NCI-H524 treated with DMSO at 0.1 percent for 48 hours (cell line): ENCODE data around the gene PEX5.

Experiments used
- DNase-seq: peaks from one replicate; lab custom pipeline; 2025; lab: John Stamatoyannopoulos, UW

The PEX5 gene

GRCh38 chr12:7189398-7190267 is at the start of gene PEX5:
PEX5 (plus strand) TSS chr12:7189686; CDS start chr12:7190378, 692 bp downstream.
- DNase-seq, result peak; percentile 49

GRCh38 chr12:7141351-7142005 is 48.0 kb upstream of the PEX5 start:
- no peak for DNase-seq

- no peak for DNase-seq
Measured at GRCh38 chr12:7142056-7142644, 47.3 kb upstream of the PEX5 start.

- no peak for DNase-seq
Measured at GRCh38 chr12:7142809-7143465, 46.5 kb upstream of the PEX5 start.

- DNase-seq, result no peak
Measured at GRCh38 chr12:7143564-7143963, 45.9 kb upstream of the PEX5 start.

GRCh38 chr12:7144414-7145120 is 44.9 kb upstream of the PEX5 start:
- no peak for DNase-seq

- no peak for DNase-seq
Measured at GRCh38 chr12:7145671-7146070, 43.8 kb upstream of the PEX5 start.

GRCh38 chr12:7146228-7146627 is 43.3 kb upstream of the PEX5 start:
- no peak for DNase-seq

GRCh38 chr12:7146906-7147305 is 42.6 kb upstream of the PEX5 start:
- no peak for DNase-seq

- DNase-seq, result no peak
Measured at GRCh38 chr12:7150356-7150755, 39.1 kb upstream of the PEX5 start.

- no peak for DNase-seq
Measured at GRCh38 chr12:7150841-7151240, 38.6 kb upstream of the PEX5 start.

GRCh38 chr12:7151532-7151931 is 38.0 kb upstream of the PEX5 start:
- no peak for DNase-seq

GRCh38 chr12:7152818-7153217 is 36.7 kb upstream of the PEX5 start:
- no peak for DNase-seq

GRCh38 chr12:7154042-7154441 is 35.4 kb upstream of the PEX5 start:
- DNase-seq, result no peak

GRCh38 chr12:7154901-7155470 is 34.5 kb upstream of the PEX5 start:
- DNase-seq, result no peak

- no peak for DNase-seq
Measured at GRCh38 chr12:7155471-7156034, 33.9 kb upstream of the PEX5 start.

- DNase-seq, result no peak
Measured at GRCh38 chr12:7156259-7157197, 33.0 kb upstream of the PEX5 start.

- no peak for DNase-seq
Measured at GRCh38 chr12:7157391-7157790, 32.1 kb upstream of the PEX5 start.

- DNase-seq, result no peak
Measured at GRCh38 chr12:7158781-7159609, 30.5 kb upstream of the PEX5 start.
